Kidney (tissue), 14 donors: ENCODE data around the gene TCTN1. TPM values are rescaled to one million over a fixed set of nuclear protein-coding genes. Genes with fewer than 3 reads are reported as not detected.

Experiments
- DNase-seq, 5 donors: peaks; one replicate each; pipeline ENCODE4 v3.0.0-alpha.2; 2013 to 2020
- FAIRE-seq: peaks from 2 replicates; lab custom pipeline; 2012; peaks lifted over from hg19 to GRCh38; lab: Jason Lieb, UNC
- H3K27ac ChIP-seq, 2 donors: one replicate each; pipeline ENCODE4 v1.7.0; 2013; ENCODE audit warnings: low read depth in 2 of 2, low read length in 2 of 2, inconsistent platforms in 1 of 2
- H3K27me3 ChIP-seq: one replicate; pipeline ENCODE4 v1.7.1; 2013; ENCODE audit warnings: low read length, inconsistent platforms; ENCODE audit not compliant: control insufficient read depth, insufficient read depth
- H3K36me3 ChIP-seq, 3 donors: one replicate each; pipeline versions ENCODE4 v1.7.0 to v1.7.1; 2013; ENCODE audit warnings: low read length in 3 of 3, control low read depth in 1 of 3, inconsistent platforms in 1 of 3; ENCODE audit not compliant: insufficient read depth in 3 of 3, control insufficient read depth in 2 of 3
- H3K4me1 ChIP-seq, 3 donors: one replicate each; pipeline versions ENCODE4 v1.7.0 to v1.7.1; 2013; ENCODE audit warnings: low read length in 3 of 3, inconsistent platforms in 1 of 3, low read depth in 1 of 3; ENCODE audit not compliant: control insufficient read depth in 2 of 3, insufficient read depth in 2 of 3
- H3K4me3 ChIP-seq, 3 donors: one replicate each; pipeline versions ENCODE4 v1.7.0 to v1.8.1; 2013; ENCODE audit warnings: low read length in 3 of 3, control low read depth in 1 of 3, inconsistent platforms in 1 of 3
- H3K9ac ChIP-seq, 3 donors: one replicate each; pipeline versions ENCODE4 v1.7.0 to v1.7.1; 2013; ENCODE audit warnings: low read length in 3 of 3, control low read depth in 1 of 3, inconsistent platforms in 1 of 3
- H3K9me3 ChIP-seq, 3 donors: one replicate each; pipeline versions ENCODE4 v1.7.0 to v1.7.1; 2013; ENCODE audit warnings: low read length in 3 of 3, control low read depth in 1 of 3, inconsistent platforms in 1 of 3; ENCODE audit not compliant: control insufficient read depth in 2 of 3, insufficient read depth in 1 of 3
- intact Hi-C: fragments of 100-400 bp; cut with DNase I; formaldehyde crosslinking; loops from one replicate; pipeline ENCODE4 v1.11.1; 2022
- polyA plus RNA-seq: library from polyadenylated mRNA; stranded (reverse); fragments of 350-450 nt; fragmentation: Illumina TruSeq; extraction: RNeasy Lipid Tissue Mini Kit (QIAGEN cat#74804); gene quantifications from one replicate; pipeline ENCODE4 v1.2.3, GENCODE V29; 2014; ENCODE audit warnings: low read depth, low replicate concordance; ENCODE audit not compliant: insufficient read depth
- total RNA-seq: library from RNA; stranded (reverse); fragmentation: NEBNext Ultra II Directional; extraction: Animal tissue kit (Norgen Biotek cat#: 25700); gene quantifications from one replicate; pipeline ENCODE4 v1.2.1, GENCODE V29; 2021
- TF ChIP-seq, protein P1 (sequence below): IDR thresholded peaks from 3 replicates; pipeline ENCODE4 v1.5.1; 2012; ENCODE audit warnings: mild to moderate bottlenecking, moderate library complexity, borderline replicate concordance; ENCODE audit not compliant: insufficient read depth; ENCODE audit errors: extremely low read depth
- donor health status: control.
- donor health status: control.
- donor health status: control.
- donor health status: control.
- donor health status: control.
- donor health status: DM: yes; HTN: yes; CAD: no.
- donor health status: Normal renal cell carcinoma (clear cell type).

Gene TCTN1
- total and polyA plus RNA-seq, 2 donors from 2014 or later = 71.2 to 76.9 TPM

DNA sequence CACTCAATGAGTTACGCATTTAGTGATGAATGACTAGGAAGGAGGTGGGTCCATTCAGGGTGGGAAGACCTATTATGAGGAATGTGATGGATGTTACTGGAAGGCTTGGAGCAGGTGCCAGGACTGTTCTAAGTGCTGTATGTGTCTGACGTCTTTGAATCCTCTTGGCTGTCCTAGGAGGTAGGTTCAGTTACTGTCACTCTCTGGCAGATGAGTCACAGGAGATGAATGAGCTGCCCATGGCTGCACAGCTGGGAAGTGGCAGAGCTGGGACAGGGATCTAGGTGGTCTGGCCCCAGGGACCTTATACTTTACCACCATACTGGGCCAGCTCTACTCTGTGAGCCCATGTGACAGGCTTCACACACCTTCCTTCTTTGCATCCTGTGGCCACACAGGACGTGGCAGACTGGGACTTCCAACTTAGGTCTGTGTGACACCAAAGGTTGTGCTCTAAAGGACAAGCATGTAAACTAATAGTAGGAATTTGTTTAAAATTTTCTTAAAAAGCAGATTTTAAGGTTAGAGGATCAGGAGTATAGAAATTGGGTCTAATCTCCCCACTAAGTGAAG lies 24.0 kb downstream of the TCTN1 start:
- intact Hi-C loops = no loop called here
- DNase-seq (no peak), FAIRE-seq (no peak)
- TF ChIP-seq, protein P1, sequence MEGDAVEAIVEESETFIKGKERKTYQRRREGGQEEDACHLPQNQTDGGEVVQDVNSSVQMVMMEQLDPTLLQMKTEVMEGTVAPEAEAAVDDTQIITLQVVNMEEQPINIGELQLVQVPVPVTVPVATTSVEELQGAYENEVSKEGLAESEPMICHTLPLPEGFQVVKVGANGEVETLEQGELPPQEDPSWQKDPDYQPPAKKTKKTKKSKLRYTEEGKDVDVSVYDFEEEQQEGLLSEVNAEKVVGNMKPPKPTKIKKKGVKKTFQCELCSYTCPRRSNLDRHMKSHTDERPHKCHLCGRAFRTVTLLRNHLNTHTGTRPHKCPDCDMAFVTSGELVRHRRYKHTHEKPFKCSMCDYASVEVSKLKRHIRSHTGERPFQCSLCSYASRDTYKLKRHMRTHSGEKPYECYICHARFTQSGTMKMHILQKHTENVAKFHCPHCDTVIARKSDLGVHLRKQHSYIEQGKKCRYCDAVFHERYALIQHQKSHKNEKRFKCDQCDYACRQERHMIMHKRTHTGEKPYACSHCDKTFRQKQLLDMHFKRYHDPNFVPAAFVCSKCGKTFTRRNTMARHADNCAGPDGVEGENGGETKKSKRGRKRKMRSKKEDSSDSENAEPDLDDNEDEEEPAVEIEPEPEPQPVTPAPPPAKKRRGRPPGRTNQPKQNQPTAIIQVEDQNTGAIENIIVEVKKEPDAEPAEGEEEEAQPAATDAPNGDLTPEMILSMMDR = no peak
- no peak overlapping the region for H3K4me3 ChIP-seq
- peaks cover 0 to 3% (median 0%) of the 10 kb centered on the region in 3 donors for H3K36me3 ChIP-seq
- no peak overlapping the region for H3K27ac ChIP-seq
- H3K9ac ChIP-seq = no peak overlapping the region
- no peaks in the 10 kb centered on the region for H3K9me3 ChIP-seq
- no peaks in the 10 kb centered on the region for H3K27me3 ChIP-seq
- H3K4me1 ChIP-seq = no peaks in the 10 kb centered on the region

DNA sequence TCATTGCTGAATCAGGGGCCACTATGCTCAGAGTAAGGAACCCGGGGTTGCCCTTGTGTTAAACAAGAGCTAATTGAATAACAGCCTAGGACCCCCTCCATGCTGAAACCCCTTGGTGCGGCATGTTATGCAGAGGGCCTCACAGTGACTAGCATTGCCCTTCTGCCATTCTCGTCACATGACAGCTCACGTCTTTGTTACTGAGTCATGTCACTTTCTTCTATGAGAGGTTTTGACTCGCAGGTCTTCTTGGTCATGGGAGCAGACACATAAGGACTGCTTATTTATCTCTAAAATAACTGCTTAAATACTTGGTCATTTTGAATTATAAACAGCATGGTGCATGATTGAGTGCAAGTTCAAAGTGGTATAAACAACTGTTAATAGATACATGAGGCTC lies 24.9 kb downstream of the TCTN1 start:
- no peak overlapping the region for H3K9ac ChIP-seq
- H3K4me3 ChIP-seq = no peak overlapping the region
- peaks cover 0 to 2% (median 0%) of the 10 kb centered on the region in 3 donors for H3K36me3 ChIP-seq
- DNase-seq (no peak), FAIRE-seq (no peak)
- no peaks in the 10 kb centered on the region for H3K27me3 ChIP-seq
- no peaks in the 10 kb centered on the region for H3K9me3 ChIP-seq
- intact Hi-C loops = no loop called here
- TF ChIP-seq, protein P1 = no peak
- H3K4me1 ChIP-seq = no peaks in the 10 kb centered on the region
- no peak overlapping the region for H3K27ac ChIP-seq

DNA sequence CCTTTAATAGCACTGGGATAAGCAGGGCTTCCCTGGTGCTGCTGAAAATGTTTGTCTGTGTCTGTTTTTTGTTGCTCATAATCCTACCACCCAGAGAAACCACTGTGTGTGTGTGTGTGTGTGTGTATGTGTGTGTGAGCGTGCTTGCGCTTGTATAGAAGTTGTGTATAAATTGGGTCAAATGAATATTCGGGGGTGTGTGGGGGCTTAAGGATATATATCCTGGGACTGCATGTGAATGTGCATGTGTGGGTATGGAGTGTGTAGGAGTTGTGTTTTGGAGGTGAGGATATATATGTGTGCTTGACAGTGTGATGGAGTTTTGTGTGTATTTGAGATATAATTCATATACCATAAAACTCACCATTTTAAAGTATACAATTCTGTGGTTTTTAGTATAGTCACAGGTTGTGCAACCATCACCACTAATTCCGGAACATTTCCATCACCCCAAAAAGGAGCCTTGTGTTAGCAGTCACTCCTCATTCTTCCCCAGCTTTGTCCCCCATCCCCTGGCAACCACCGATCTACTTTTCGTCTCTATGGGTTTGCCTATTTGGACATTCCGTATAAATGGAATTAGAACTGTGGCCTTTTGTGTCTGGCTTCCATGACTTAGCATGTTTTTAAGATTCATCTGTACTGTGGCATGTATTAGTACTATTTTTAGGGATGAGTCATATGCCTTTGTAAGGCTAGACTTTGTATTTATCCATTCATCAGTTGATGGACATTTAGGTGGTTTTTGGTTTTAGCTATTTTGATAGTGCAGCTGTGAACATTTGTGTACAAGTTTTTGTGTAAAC lies 25.6 kb downstream of the TCTN1 start:
- TF ChIP-seq, protein P1 = no peak
- Histone ChIP-seq H3K27me3 (no peaks in the 10 kb centered on the region), H3K4me1 (no peaks in the 10 kb centered on the region), H3K27ac (no peak overlapping the region), H3K9me3 (no peaks in the 10 kb centered on the region), H3K9ac (no peak overlapping the region), H3K36me3 (peaks cover 0 to 2% (median 0%) of the 10 kb centered on the region in 3 donors), H3K4me3 (no peak overlapping the region)
- DNase-seq (no peak), FAIRE-seq (no peak)
- intact Hi-C loops = no loop called here
